PC-3 (cell line): Measurements from ENCODE around the gene TCN1.

Experiments used
- CTCF ChIP-seq: fragments of 300-600 bp; sonication (generic); conservative IDR thresholded peaks from 2 replicates; pipeline ENCODE4 v1.5.1; 2017; ENCODE audit warnings: antibody characterized with exemption, low read depth, mild to moderate bottlenecking, low read length
- EZH2 ChIP-seq: fragments of 300-600 bp; sonication (generic); IDR thresholded peaks from one replicate; pipeline ENCODE4 v1.6.1; 2017; ENCODE audit warnings: antibody characterized with exemption, mild to moderate bottlenecking, low read length; ENCODE audit not compliant: unreplicated experiment
- EZH2phosphoT487 ChIP-seq: fragments of 300-600 bp; sonication (generic); IDR thresholded peaks from 2 replicates; pipeline ENCODE4 v1.6.1; 2018; ENCODE audit warnings: mild to moderate bottlenecking, antibody characterized with exemption, low read length, borderline replicate concordance

GRCh38 chr11:59833602-59834001 is 32.7 kb downstream of the TCN1 start:
- TF ChIP-seq CTCF (no peak), EZH2 (no peak), EZH2phosphoT487 (no peak)
